ENCODE data around the gene SPTBN1.

Gene SPTBN1

GRCh38 chr2:54481686-54482085, 25.6 kb downstream of the SPTBN1 start:
- TF ChIP-seq NFIC (IDR thresholded peaks at IDR 0.05): no peak
- TF ChIP-seq YY1 (IDR thresholded peaks at IDR 0.05; ENCODE audit: low read depth): no peak
- TF ChIP-seq FOXM1 (IDR thresholded peaks at IDR 0.05; ENCODE audit: borderline replicate concordance, low read depth): no peak
- TF ChIP-seq ZBTB7A (IDR thresholded peaks at IDR 0.05; ENCODE audit: low read depth): no peak
- TF ChIP-seq TAF1 (IDR thresholded peaks at IDR 0.05; ENCODE audit: low read depth): no peak
- TF ChIP-seq EGR1 (IDR thresholded peaks at IDR 0.05): no peak
- TF ChIP-seq MAX (IDR thresholded peaks at IDR 0.05): no peak
- no peak for TF ChIP-seq REST (IDR thresholded peaks at IDR 0.05; ENCODE audit: low read depth)
- TF ChIP-seq, protein P1, sequence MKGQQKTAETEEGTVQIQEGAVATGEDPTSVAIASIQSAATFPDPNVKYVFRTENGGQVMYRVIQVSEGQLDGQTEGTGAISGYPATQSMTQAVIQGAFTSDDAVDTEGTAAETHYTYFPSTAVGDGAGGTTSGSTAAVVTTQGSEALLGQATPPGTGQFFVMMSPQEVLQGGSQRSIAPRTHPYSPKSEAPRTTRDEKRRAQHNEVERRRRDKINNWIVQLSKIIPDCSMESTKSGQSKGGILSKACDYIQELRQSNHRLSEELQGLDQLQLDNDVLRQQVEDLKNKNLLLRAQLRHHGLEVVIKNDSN (IDR thresholded peaks at IDR 0.05): no peak
- TF ChIP-seq EP300 (IDR thresholded peaks at IDR 0.05; ENCODE audit: borderline replicate concordance): no peak
- TF ChIP-seq CEBPB (IDR thresholded peaks at IDR 0.05): no peak

GRCh38 chr2:54482715-54483114, 26.6 kb downstream of the SPTBN1 start:
- TF ChIP-seq ZBTB7A (IDR thresholded peaks at IDR 0.05; ENCODE audit: low read depth) (no peak), TCF12 (IDR thresholded peaks at IDR 0.05; ENCODE audit: low read depth) (no peak), CREB1 (IDR thresholded peaks at IDR 0.05; ENCODE audit: low read depth) (no peak), NFIC (IDR thresholded peaks at IDR 0.05) (no peak), MAX (IDR thresholded peaks at IDR 0.05) (no peak), TAF1 (IDR thresholded peaks at IDR 0.05; ENCODE audit: low read depth) (no peak), TEAD4 (IDR thresholded peaks at IDR 0.05) (no peak)
- TF ChIP-seq, protein P1 (IDR thresholded peaks at IDR 0.05): no peak

- TF ChIP-seq TCF12 (IDR thresholded peaks at IDR 0.05; ENCODE audit: low read depth) (no peak), YY1 (IDR thresholded peaks at IDR 0.05; ENCODE audit: low read depth) (no peak), EGR1 (IDR thresholded peaks at IDR 0.05) (no peak), REST (IDR thresholded peaks at IDR 0.05; ENCODE audit: low read depth) (no peak), EP300 (IDR thresholded peaks at IDR 0.05; ENCODE audit: borderline replicate concordance) (no peak), FOXM1 (IDR thresholded peaks at IDR 0.05; ENCODE audit: borderline replicate concordance, low read depth) (no peak)
Measured at GRCh38 chr2:54483426-54483825, 27.3 kb downstream of the SPTBN1 start.

GRCh38 chr2:54486766-54487165, 30.6 kb downstream of the SPTBN1 start:
- TF ChIP-seq CEBPB (IDR thresholded peaks at IDR 0.05) (no peak), FOXM1 (IDR thresholded peaks at IDR 0.05; ENCODE audit: borderline replicate concordance, low read depth) (no peak), TAF1 (IDR thresholded peaks at IDR 0.05; ENCODE audit: low read depth) (no peak), CREB1 (IDR thresholded peaks at IDR 0.05; ENCODE audit: low read depth) (no peak), EP300 (IDR thresholded peaks at IDR 0.05; ENCODE audit: borderline replicate concordance) (no peak), EGR1 (IDR thresholded peaks at IDR 0.05) (no peak)
- TF ChIP-seq, protein P1 (IDR thresholded peaks at IDR 0.05): no peak

GRCh38 chr2:54490863-54491262, 34.7 kb downstream of the SPTBN1 start:
- no peak for TF ChIP-seq TAF1 (IDR thresholded peaks at IDR 0.05; ENCODE audit: low read depth)
- no peak for TF ChIP-seq EP300 (IDR thresholded peaks at IDR 0.05; ENCODE audit: borderline replicate concordance)
- TF ChIP-seq CEBPB (IDR thresholded peaks at IDR 0.05): no peak
- no peak for TF ChIP-seq TEAD4 (IDR thresholded peaks at IDR 0.05)
- no peak for TF ChIP-seq ZBTB7A (IDR thresholded peaks at IDR 0.05; ENCODE audit: low read depth)
- TF ChIP-seq CREB1 (IDR thresholded peaks at IDR 0.05; ENCODE audit: low read depth): no peak
- TF ChIP-seq REST (IDR thresholded peaks at IDR 0.05; ENCODE audit: low read depth): no peak
- TF ChIP-seq, protein P1 (IDR thresholded peaks at IDR 0.05): no peak
- no peak for TF ChIP-seq MAX (IDR thresholded peaks at IDR 0.05)
- no peak for TF ChIP-seq FOXM1 (IDR thresholded peaks at IDR 0.05; ENCODE audit: borderline replicate concordance, low read depth)
- no peak for TF ChIP-seq NFIC (IDR thresholded peaks at IDR 0.05)
- TF ChIP-seq EGR1 (IDR thresholded peaks at IDR 0.05): no peak
- no peak for TF ChIP-seq YY1 (IDR thresholded peaks at IDR 0.05; ENCODE audit: low read depth)
- TF ChIP-seq RAD21 (IDR thresholded peaks at IDR 0.05; ENCODE audit: low read depth): no peak
- TF ChIP-seq TCF12 (IDR thresholded peaks at IDR 0.05; ENCODE audit: low read depth): no peak
